HCT116 (cell line): ENCODE data around the gene ACR. TPM values are rescaled to one million over a fixed set of nuclear protein-coding genes. Genes with fewer than 3 reads are reported as not detected.

Source experiments
- ATAC-seq: fragments of 200-7000 bp; cut with Tn5 transposase; 2 replicates; pipeline ENCODE4 v1.9.1; 2020; ENCODE audit warnings: mild to moderate bottlenecking, moderate library complexity
- BruUV-seq: library from RNA; stranded (reverse); fragments of 400-500 nt; replicated peaks from 2 replicates; lab custom pipeline; 2021; lab: Mats Ljungman, UMichigan
- CTCF ChIA-PET: fragments of 300-600 bp; sonication (Branson Sonifier 250); formaldehyde crosslinking; loops from one replicate; lab custom pipeline; 2021; ENCODE audit warnings: antibody characterized with exemption; lab: Charles Lee
- POLR2A ChIA-PET: fragments of 300-600, 350-600 bp; sonication (Branson Sonifier 250); formaldehyde crosslinking; loops from one replicate; lab custom pipeline; 2021; ENCODE audit warnings: antibody characterized with exemption; lab: Charles Lee
- RAD21 ChIA-PET, 2 experiments: fragments of 300-600 bp; sonication (Branson Sonifier 250); formaldehyde crosslinking; loops; one replicate each; lab custom pipeline; 2023; ENCODE audit warnings: low total read pairs in 2 of 2; ENCODE audit not compliant: uncharacterized antibody in 2 of 2, unreplicated experiment in 2 of 2, low non-redundant PET in 1 of 2; lab: Charles Lee
- DNase-seq: peaks from one replicate; pipeline ENCODE4 v3.0.0-alpha.2; 2010; ENCODE audit warnings: low read depth, low spot score
- H2AFZ ChIP-seq: fragments of 200-600 bp; shearing (Covaris generic), sonication (generic); 2 replicates; pipeline ENCODE4 v1.6.1; 2017; ENCODE audit warnings: low read depth, mixed run types, mixed read lengths, antibody characterized with exemption, low read length; ENCODE audit not compliant: poor library complexity, severe bottlenecking
- H3K27ac ChIP-seq: 2 replicates; pipeline ENCODE4 v1.5.1; 2012; ENCODE audit warnings: low read depth, low read length
- H3K27me3 ChIP-seq: fragments of 200-600 bp; sonication (generic); 2 replicates; pipeline ENCODE4 v1.6.1; 2016; ENCODE audit warnings: mixed run types, low read length, mixed read lengths; ENCODE audit not compliant: insufficient read depth
- H3K36me3 ChIP-seq, 2 experiments: fragments of 200-500 bp in 1 of 2; fragments of 200-600 bp in 1 of 2; sonication (Bioruptor generic) in 1 of 2; sonication (generic) in 1 of 2; 2 replicates each; pipeline versions ENCODE4 v1.5.1 to v1.6.1; 2014 to 2016; ENCODE audit warnings: low read length in 2 of 2, inconsistent platforms in 1 of 2, mixed read lengths in 1 of 2, mixed run types in 1 of 2; ENCODE audit not compliant: insufficient read depth in 2 of 2, control insufficient read depth in 1 of 2
- H3K4me1 ChIP-seq, 2 experiments: fragments of 200-600 bp in 1 of 2; sonication (generic) in 1 of 2; 2 replicates each; pipeline versions ENCODE4 v1.5.1 to v1.6.1; 2012 to 2017; ENCODE audit warnings: low read length in 2 of 2, inconsistent platforms in 1 of 2, mild to moderate bottlenecking in 1 of 2, mixed read lengths in 1 of 2, mixed run types in 1 of 2, moderate library complexity in 1 of 2; ENCODE audit not compliant: insufficient read depth in 2 of 2, control insufficient read depth in 1 of 2
- H3K4me2 ChIP-seq: fragments of 200-600 bp; sonication (generic); 2 replicates; pipeline ENCODE4 v1.6.1; 2017; ENCODE audit warnings: mixed run types, low read length, mixed read lengths
- H3K4me3 ChIP-seq, 2 experiments: fragments of 200-600 bp in 1 of 2; sonication (generic) in 1 of 2; replicated peaks in 1 of 2; 2 replicates each; pipeline ENCODE4 v1.5.1; 2011 to 2016; ENCODE audit warnings: low read length in 2 of 2, control low read depth in 1 of 2, low read depth in 1 of 2, mild to moderate bottlenecking in 1 of 2, mixed read lengths in 1 of 2, mixed run types in 1 of 2
- H3K79me2 ChIP-seq: fragments of 200-600 bp; sonication (generic); 2 replicates; pipeline ENCODE4 v1.6.1; 2017; ENCODE audit warnings: mild to moderate bottlenecking, mixed run types, low read length, moderate library complexity, mixed read lengths; ENCODE audit not compliant: insufficient read depth
- H3K9ac ChIP-seq: fragments of 200-600 bp; sonication (generic); 2 replicates; pipeline ENCODE4 v1.6.1; 2016; ENCODE audit warnings: low read length, mixed read lengths
- H3K9me2 ChIP-seq: fragments of 200-600 bp; sonication (generic), shearing (Covaris generic); 2 replicates; pipeline ENCODE4 v1.6.1; 2017; ENCODE audit warnings: mixed run types, mild to moderate bottlenecking, moderate library complexity; ENCODE audit not compliant: insufficient read depth
- H3K9me3 ChIP-seq, 2 experiments: fragments of 200-500 bp in 1 of 2; fragments of 200-600 bp in 1 of 2; sonication (Bioruptor generic) in 1 of 2; sonication (generic) in 1 of 2; 2 replicates each; pipeline ENCODE4 v1.6.1; 2014 to 2017; ENCODE audit warnings: low read length in 2 of 2, mixed read lengths in 2 of 2, inconsistent platforms in 1 of 2, low read depth in 1 of 2, mild to moderate bottlenecking in 1 of 2, mixed run types in 1 of 2, moderate library complexity in 1 of 2; ENCODE audit not compliant: control insufficient read depth in 1 of 2, insufficient read depth in 1 of 2
- H4K20me1 ChIP-seq: fragments of 200-600 bp; sonication (generic), shearing (Covaris generic); 2 replicates; pipeline ENCODE4 v1.6.1; 2017; ENCODE audit warnings: mixed run types, mild to moderate bottlenecking, moderate library complexity; ENCODE audit not compliant: insufficient read depth
- CBX3 ChIP-seq: IDR thresholded peaks from 2 replicates; pipeline ENCODE4 v1.6.1; 2012; ENCODE audit warnings: low read depth
- CEBPB ChIP-seq: IDR thresholded peaks from 2 replicates; pipeline ENCODE4 v1.6.1; 2012; ENCODE audit warnings: low read depth
- EZH2 ChIP-seq: fragments of 200-600 bp; sonication (generic); IDR thresholded peaks from 2 replicates; pipeline ENCODE4 v1.6.1; 2017; ENCODE audit warnings: antibody characterized with exemption, mixed run types
- EZH2phosphoT487 ChIP-seq: fragments of 200-600 bp; IDR thresholded peaks from 2 replicates; pipeline ENCODE4 v1.6.1; 2018; ENCODE audit warnings: antibody characterized with exemption, borderline replicate concordance
- FOSL1 ChIP-seq: IDR thresholded peaks from 2 replicates; pipeline ENCODE4 v1.6.1; 2012; ENCODE audit warnings: low read depth
- POLR2AphosphoS5 ChIP-seq: IDR thresholded peaks from 2 replicates; pipeline ENCODE4 v1.6.1; 2011; ENCODE audit warnings: mild to moderate bottlenecking, low read depth, low read length, moderate library complexity
- SP1 ChIP-seq: IDR thresholded peaks from 2 replicates; pipeline ENCODE4 v1.6.1; 2012; ENCODE audit warnings: low read depth
- intact Hi-C: fragments of 100-400 bp; cut with micrococcal nuclease; formaldehyde crosslinking; loops from 2 replicates; pipeline ENCODE4 v1.10.0; 2022
- total RNA-seq: library from RNA; stranded (reverse); gene quantifications from one replicate; pipeline ENCODE4 v1.2.1, GENCODE V29; 2021; ENCODE audit not compliant: unreplicated experiment
- TF ChIP-seq, protein P1 (sequence below): IDR thresholded peaks from 2 replicates; pipeline ENCODE4 v1.6.1; 2012; ENCODE audit warnings: low read depth
- TF ChIP-seq, protein P2 (sequence below): IDR thresholded peaks from 2 replicates; pipeline ENCODE4 v1.6.1; 2012
- TF ChIP-seq, protein P3 (sequence below): IDR thresholded peaks from 2 replicates; pipeline ENCODE4 v1.6.1; 2011; ENCODE audit warnings: mild to moderate bottlenecking, low read length, moderate library complexity; ENCODE audit not compliant: insufficient replicate concordance; ENCODE audit errors: extremely low read depth

Gene ACR
- total RNA-seq, 1 experiment from 2014 or later, result 1.5 TPM

DNA sequence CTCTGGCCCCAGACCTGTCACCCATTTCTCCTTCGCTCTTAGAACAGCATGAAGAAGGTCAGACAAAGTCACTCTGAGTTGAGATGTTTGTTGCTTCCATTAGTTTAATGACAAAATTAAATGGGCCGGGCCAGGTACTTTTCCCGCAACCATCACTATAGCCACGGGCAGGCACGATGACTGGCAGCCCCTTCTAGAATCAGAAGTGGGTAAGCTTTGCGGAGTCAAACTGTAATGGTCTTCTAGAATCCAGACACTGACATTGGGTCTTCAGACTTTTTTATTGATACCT lies 2.3 kb upstream of the ACR start:
- RAD21 ChIA-PET, result no interaction called here
- BruUV-seq, result no TSS peak
- DNase-seq, result no peak
- no peak overlapping the region for H3K27ac ChIP-seq
- no peak for TF ChIP-seq EZH2phosphoT487
- TF ChIP-seq, protein P1, sequence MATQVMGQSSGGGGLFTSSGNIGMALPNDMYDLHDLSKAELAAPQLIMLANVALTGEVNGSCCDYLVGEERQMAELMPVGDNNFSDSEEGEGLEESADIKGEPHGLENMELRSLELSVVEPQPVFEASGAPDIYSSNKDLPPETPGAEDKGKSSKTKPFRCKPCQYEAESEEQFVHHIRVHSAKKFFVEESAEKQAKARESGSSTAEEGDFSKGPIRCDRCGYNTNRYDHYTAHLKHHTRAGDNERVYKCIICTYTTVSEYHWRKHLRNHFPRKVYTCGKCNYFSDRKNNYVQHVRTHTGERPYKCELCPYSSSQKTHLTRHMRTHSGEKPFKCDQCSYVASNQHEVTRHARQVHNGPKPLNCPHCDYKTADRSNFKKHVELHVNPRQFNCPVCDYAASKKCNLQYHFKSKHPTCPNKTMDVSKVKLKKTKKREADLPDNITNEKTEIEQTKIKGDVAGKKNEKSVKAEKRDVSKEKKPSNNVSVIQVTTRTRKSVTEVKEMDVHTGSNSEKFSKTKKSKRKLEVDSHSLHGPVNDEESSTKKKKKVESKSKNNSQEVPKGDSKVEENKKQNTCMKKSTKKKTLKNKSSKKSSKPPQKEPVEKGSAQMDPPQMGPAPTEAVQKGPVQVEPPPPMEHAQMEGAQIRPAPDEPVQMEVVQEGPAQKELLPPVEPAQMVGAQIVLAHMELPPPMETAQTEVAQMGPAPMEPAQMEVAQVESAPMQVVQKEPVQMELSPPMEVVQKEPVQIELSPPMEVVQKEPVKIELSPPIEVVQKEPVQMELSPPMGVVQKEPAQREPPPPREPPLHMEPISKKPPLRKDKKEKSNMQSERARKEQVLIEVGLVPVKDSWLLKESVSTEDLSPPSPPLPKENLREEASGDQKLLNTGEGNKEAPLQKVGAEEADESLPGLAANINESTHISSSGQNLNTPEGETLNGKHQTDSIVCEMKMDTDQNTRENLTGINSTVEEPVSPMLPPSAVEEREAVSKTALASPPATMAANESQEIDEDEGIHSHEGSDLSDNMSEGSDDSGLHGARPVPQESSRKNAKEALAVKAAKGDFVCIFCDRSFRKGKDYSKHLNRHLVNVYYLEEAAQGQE, result no peak
- TF ChIP-seq FOSL1, result no peak
- no peak for TF ChIP-seq CEBPB
- no peak for TF ChIP-seq CBX3
- TF ChIP-seq, protein P2, sequence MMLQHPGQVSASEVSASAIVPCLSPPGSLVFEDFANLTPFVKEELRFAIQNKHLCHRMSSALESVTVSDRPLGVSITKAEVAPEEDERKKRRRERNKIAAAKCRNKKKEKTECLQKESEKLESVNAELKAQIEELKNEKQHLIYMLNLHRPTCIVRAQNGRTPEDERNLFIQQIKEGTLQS, result no peak
- no peak for TF ChIP-seq SP1
- TF ChIP-seq, protein P3, sequence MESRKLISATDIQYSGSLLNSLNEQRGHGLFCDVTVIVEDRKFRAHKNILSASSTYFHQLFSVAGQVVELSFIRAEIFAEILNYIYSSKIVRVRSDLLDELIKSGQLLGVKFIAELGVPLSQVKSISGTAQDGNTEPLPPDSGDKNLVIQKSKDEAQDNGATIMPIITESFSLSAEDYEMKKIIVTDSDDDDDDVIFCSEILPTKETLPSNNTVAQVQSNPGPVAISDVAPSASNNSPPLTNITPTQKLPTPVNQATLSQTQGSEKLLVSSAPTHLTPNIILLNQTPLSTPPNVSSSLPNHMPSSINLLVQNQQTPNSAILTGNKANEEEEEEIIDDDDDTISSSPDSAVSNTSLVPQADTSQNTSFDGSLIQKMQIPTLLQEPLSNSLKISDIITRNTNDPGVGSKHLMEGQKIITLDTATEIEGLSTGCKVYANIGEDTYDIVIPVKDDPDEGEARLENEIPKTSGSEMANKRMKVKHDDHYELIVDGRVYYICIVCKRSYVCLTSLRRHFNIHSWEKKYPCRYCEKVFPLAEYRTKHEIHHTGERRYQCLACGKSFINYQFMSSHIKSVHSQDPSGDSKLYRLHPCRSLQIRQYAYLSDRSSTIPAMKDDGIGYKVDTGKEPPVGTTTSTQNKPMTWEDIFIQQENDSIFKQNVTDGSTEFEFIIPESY, result no peak
- TF ChIP-seq POLR2AphosphoS5, result no peak
- no peak for TF ChIP-seq EZH2
- H4K20me1 ChIP-seq, result no peaks in the 10 kb centered on the region
- ATAC-seq, result no peak
- CTCF ChIA-PET, result no interaction called here
- H3K4me3 ChIP-seq, result no peak overlapping the region
- no peaks in the 10 kb centered on the region for H3K9me2 ChIP-seq
- H3K4me1 ChIP-seq, result peaks cover 0 to 12% of the 10 kb centered on the region in 2 experiments; a peak in 2 of 4 replicates
- no peak overlapping the region for H3K9ac ChIP-seq
- intact Hi-C loops, result no loop called here
- POLR2A ChIA-PET, result no interaction called here
- no peaks in the 10 kb centered on the region for H3K79me2 ChIP-seq
- H2AFZ ChIP-seq, result no peak overlapping the region
- no peaks in the 10 kb centered on the region for H3K9me3 ChIP-seq
- H3K36me3 ChIP-seq, result no peaks in the 10 kb centered on the region
- no peak overlapping the region for H3K4me2 ChIP-seq
- no peaks in the 10 kb centered on the region for H3K27me3 ChIP-seq
